HG02981 (cell line): Measurements from ENCODE around the gene RAP1A.
A peak's percentile ranks its signal among the peaks of the same experiment; 100 is the strongest.
"Not testable (repeated sequence)": the region's sequence is repeated elsewhere in the genome, so short reads cannot be mapped to it uniquely, and the experiment has no call there.

Source experiments
- ATAC-seq: cut with Tn5 transposase; IDR thresholded peaks from one replicate; pipeline ENCODE4 v1.9.1; 2021; ENCODE audit warnings: mild to moderate bottlenecking, moderate library complexity; ENCODE audit not compliant: unreplicated experiment

Gene RAP1A

DNA sequence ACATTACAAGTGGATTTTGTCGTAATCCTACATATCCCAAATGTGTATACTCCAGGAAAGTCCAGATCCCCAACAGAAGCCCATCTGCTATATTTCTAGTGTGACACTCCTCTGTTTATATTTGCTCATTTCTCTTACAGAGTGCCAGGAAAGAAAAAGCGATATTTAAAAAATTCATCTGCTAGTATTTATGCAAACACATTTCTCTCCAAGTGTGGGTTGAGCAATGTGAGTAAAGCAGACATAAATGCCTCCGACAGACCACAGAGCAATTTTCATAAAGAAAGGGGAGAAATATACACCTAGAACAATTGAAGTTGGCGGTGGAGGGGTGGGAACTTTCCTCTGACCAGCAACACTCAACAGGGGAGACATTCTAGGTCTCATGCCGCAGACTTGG is 22.2 kb upstream of the RAP1A start:
- no peak for ATAC-seq

DNA sequence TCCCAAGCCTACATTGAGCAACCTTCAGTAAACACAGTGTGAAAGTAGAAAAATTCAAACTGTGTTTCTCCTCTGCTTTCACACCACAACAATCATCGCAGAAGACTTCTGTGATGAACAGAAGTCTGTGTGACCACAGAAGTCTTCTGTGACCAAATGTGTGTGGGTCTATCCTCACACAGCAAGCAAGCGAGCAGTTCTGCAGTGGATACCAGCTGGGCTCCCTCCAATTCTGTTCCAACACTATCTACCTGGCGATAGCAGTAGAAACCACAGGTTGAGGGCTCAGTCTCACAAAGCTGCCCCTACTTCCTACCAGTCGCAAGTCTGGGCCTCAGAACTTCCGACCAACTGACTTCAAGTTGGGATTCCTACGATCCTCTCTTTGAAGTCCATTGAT is 21.0 kb upstream of the RAP1A start:
- ATAC-seq, result no peak

- no peak for ATAC-seq
Measured at GRCh38 chr1:111599781-111600693, 19.6 kb upstream of the RAP1A start.

DNA sequence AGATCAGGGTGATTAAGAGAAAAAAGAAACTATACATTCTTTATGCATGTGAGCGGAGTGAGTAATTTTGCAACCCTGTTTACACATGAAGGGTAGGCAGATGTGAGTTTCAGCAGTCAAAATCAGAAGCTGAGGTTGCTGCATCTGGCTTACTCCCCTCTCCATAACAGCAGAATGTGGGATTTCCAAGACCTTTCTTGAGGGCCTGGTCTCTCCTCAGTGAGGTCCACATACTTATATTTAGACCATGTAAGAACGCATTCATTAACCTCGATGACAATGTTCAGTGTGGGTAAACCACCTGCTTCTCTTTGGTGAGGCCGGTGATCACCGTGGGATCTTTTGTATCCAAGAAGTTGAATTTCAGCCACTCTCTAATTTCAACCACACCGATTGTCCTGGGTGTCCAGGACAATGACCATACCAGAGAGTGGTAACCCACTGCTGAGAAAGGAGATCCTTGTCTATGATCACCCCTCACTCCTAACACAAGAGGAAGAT is 18.7 kb upstream of the RAP1A start:
- peak; percentile 52 for ATAC-seq

- no peak for ATAC-seq
Measured at GRCh38 chr1:111602302-111602701, 17.3 kb upstream of the RAP1A start.

DNA sequence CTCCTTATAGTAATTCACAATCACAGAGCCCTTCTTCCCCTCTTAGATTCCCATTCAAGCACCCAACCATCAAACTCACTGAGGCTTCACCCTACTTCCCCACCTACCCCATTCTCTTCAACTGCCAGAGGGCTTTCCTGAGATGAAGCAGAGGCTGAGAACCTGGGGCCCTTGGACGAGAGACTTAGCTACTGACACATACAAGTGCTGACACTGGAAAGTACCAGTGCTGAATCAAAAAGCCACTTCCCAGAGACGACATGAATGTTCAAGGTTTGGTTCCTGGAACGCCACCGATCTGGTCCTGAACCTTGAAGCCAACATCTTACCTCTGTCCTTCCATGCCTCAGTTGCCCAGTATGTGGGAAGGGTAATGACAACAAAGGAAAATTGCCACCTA is 16.6 kb upstream of the RAP1A start:
- ATAC-seq, result no peak

DNA sequence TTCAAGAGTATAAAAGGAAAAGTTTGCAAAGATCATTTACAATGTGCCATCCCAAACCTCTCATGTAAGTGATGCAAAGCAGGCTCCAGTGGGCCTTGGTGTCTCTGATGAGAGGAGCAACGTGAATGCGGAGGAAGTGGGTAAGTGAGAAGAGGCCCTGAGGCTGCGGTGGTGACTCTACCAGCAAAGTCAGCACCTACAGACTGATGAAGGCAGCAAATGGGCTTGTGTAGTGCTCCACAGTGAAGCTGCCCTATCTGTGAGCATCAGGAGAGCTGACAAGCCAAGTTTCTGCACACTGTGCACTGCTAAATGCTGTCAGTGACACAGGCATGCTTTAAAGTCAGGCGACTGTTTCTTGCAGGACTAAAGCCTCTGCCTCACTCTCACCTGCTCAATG is 15.6 kb upstream of the RAP1A start:
- ATAC-seq, result no peak

DNA sequence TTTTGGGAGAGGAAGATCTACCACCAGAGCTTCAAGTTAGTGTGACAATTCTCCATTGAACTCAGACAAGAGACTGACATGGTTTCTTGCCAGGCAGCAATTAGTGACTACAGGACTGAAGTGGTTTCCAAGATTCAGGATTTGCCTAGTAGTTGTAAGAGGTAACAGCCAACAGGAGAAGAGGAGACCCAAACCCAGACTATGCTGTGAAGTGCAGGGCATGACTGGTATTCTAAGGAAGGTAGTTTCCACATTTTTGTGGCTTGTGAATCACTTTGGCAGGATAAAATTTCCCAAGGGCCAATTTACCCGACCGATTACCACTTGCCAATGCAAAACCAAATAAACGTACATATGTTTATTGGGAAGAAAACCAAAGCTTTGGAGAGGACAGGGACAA is 14.7 kb upstream of the RAP1A start:
- ATAC-seq, result no peak

DNA sequence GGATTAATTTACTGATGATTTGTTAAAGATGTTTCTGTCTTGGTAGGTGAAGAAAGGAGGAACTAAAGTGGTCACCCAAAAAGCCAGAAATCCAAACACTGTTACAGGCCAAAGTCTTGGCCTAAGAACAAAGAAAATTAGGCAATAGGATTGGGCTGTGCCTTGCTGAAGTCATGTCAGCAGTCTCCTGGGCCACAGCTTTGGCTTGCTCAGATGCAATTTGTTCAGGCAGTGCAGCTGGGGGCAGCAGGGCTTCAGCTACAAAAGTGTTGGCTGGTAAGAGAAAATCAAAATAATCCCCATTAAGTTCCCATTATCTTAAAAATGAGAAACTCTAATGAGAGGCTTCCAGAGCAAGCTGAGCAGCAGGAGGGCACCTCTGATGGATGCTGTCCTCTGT is 14.0 kb upstream of the RAP1A start:
- ATAC-seq, result no peak

DNA sequence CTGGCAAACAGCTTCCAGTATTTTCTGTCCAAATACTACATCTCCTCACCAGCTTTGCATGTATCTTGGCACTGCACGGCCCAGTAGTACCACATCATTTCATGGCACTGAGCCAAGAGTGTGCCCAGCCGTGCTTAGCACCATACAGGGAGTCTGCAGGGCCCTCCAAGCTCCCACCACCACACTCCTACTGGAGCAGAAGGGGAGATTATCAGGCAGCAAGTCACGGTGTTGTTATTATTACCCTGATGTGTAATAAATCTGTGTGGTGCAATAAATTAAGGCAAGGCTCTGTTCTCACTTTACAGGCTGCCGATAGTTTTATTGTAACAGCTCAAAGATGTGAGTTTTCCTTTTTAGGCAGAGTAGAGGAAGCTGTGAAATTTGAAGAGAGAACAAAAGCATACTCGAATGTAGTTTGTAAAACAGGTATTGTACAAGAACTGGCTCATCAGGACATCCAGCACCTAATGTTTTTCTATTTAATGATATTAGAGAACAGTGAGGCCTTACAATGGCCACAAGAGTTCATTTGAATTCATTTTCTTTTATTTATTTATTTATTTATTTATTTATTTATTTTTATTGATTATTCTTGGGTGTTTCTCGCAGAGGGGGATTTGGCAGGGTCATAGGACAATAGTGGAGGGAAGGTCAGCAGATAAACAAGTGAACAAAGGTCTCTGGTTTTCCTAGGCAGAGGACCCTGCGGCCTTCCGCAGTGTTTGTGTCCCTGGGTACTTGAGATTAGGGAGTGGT is 13.0 kb upstream of the RAP1A start:
- ATAC-seq, result not testable (repeated sequence)

- ATAC-seq, result not testable (repeated sequence)
Measured at GRCh38 chr1:111608528-111608927, 11.1 kb upstream of the RAP1A start.

GRCh38 chr1:111611986-111612385 is 7.6 kb upstream of the RAP1A start:
- ATAC-seq, result no peak

- peak; percentile 49 for ATAC-seq
Measured at GRCh38 chr1:111615870-111616715, 3.5 kb upstream of the RAP1A start.

DNA sequence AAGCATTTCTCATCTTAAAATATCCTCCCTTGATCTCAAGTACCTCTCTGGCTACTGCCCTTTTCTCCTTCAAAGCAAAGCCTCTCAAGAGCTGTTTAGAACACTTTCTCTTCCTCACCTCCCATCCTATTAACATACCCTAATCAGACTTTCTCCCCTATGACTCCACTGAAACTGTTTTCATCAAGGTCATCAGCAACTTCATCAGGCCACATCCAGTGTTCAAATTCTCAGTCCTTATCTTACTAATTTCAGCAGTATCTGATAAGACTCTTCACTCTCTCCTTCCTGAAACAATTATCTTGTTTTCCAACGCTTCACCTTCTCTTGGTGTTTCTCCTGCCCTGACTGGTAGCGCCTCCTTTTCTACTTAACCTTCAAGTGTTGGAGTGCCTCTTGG is 1.5 kb upstream of the RAP1A start:
- no peak for ATAC-seq

- ATAC-seq, result no peak
Measured at GRCh38 chr1:111618961-111619634, 491 bp upstream of the RAP1A start.

DNA sequence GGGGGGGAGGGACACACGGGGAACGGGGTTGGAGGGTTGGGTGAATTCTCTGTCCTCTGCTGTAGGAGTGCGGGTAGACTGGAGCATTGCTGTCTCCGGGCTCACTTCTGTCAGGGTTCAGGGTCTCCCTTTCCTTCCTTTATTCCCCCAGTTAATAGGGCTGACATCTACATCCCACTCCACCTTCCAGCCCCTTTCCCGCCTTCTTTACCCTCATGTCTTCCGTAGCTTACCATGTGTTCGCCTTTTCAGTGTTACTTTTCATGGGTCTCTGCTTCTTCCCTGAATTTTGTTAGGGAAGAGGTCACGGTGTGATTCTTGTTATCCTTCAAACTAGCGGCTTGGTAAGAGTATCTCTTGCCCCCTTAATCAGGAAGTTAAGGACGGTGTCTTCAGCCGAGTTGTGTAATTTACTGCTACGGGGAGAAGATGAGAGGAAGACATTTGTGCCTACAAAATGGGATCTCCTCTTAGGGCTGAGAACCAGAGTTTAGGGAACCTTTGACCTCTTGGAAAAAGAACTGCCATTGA is 917 bp downstream of the RAP1A start:
- ATAC-seq, result no peak

DNA sequence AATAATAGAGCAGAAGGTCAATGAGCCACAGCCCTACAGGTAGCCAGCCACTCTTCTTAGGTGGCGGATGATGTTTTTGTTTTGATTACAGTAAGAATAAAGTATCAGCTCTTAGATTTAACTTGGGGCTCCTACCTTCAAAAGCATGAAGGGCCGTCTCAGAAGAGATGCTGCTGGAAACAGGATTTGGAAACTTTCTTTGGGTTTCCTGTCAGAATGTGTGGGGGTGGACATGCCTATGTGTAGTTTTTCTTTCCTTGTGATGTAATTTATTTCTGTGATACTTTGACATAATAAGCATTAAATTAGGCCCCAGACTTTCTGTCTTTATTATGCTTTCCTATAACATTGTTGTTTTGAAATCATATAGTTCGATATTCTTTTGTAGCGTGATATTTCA is 1.5 kb downstream of the RAP1A start:
- ATAC-seq, result no peak

DNA sequence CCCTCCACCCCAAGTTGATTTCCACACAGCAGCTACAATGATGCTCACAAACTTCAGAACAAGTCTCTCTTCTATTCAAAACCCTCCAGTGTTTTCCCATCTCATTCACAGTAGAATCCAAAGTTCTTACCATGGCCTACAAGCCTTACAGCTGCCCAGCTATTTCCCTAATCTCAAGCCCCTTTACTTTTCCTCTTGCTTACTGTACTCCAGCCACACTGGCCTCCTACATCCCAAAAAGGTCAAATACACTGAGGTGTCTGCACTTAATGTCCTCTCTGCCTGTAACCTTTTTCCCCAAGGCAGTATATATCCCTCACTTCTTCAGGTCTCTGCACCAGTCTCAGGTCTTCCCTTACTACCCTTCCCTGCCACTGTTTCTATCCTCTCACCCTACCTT is 2.6 kb downstream of the RAP1A start:
- ATAC-seq, result no peak

DNA sequence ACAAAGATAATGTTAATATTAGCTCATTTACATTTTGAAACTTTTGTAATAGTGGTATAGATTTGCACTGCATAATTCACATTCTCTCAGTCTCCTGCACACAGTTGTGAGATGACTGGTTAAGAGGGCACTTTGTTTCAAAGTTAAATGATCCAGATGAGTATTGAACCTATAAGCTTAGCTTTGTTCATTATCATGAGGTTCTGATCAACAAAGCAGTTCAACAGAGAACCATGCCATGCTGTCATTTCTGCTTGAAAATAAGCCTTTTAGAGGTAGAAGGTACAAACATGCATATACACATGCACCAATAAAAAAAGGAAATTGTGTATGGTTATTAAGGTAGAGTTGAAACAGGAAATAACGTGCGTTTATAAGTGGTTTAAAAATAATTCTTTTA is 4.8 kb downstream of the RAP1A start:
- ATAC-seq, result no peak

DNA sequence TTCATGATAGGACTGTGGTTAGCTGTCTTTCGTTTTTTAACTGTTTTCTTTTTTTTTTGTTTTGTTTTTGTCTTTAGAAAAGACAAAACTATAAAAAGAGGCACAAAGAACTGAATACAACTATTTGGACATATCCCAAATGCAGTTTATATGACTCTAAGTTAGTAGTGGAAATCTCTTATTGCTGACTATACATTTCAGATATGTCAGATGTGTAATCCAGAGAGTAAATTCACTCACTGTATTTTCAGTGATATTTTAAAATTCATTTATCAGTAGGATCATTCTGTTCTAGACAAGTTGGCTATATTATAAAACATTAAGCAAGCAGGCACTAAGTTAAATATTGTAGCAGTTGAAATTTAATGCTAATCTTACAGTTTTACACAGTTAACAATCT is 5.7 kb downstream of the RAP1A start:
- ATAC-seq, result no peak
